NB4 (cell line): ENCODE results near the gene SLC46A1.

ENCODE experiments used
- CTCF ChIP-seq: IDR thresholded peaks from one replicate; pipeline ENCODE4 v1.5.1; 2012; ENCODE audit warnings: low read depth, low read length
- POLR2A ChIP-seq: IDR thresholded peaks from 2 replicates; pipeline ENCODE4 v1.6.1; 2011; ENCODE audit warnings: mild to moderate bottlenecking; ENCODE audit not compliant: insufficient read length; ENCODE audit errors: extremely low read depth

GRCh38 chr17:28407974-28408306 is 1.9 kb upstream of the SLC46A1 start:
- no peak for TF ChIP-seq CTCF
- no peak for TF ChIP-seq POLR2A
